ENCODE measurements around the gene E2F1.
A peak's percentile ranks its signal among the peaks of the same experiment; 100 is the strongest.

E2F1 gene

DNA sequence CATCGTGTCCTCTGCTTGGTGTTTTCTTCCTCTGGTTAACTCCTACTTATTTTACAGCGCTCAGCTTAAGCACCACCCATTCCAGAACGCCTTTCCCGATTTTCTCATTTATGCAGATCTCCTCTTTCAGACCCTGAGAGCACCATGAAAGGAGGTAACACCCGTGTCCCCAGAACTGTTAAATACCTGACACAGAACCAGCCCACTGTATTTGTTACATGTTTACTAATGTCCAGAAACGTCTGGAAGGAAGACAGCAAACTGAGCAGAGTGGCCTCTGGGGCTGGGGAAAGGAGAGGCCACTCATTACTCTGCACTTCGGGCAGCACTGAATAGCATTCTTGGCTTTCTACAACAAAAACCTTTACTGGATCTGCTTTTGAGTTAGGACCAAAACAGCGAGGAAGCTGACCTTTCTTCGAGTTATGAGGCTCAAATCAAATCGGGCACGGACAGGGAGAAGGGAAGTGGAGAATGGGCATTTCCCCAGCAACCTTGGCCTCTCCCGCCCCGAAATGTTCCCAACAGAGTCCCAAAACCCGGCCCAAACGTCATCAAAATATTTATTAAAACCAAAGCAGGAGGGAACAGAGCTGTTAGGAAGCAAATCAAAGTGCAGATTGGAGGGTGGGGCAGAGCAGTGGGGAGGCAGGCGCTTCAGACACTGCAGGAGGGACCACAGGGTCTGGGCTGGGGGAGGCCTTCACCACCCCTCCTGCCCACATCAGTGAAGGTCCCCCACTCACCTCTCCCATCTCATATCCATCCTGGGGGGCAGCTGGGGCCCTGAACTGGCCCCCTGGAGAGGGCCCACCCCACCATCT lies 10.8 kb downstream of the E2F1 start:
- Histone ChIP-seq H2BK5ac (ENCODE audit: low read depth, low read length, poor library complexity) (no peak overlapping the region), H2AFZ (ENCODE audit: insufficient read depth, low read length, poor library complexity) (peak overlapping the region; percentile 43), H4K8ac (ENCODE audit: low read depth, low read length) (peak overlapping the region; percentile 83), H4K91ac (ENCODE audit: low read depth, low read length) (peak overlapping the region; percentile 39), H2BK120ac (ENCODE audit: insufficient read depth, low read length, poor library complexity) (no peak overlapping the region), H2AK5ac (ENCODE audit: low read length) (peak overlapping the region; percentile 5), H4K12ac (ENCODE audit: low read depth, low read length) (peak overlapping the region; percentile 52), H3K18ac (ENCODE audit: low read length) (no peak overlapping the region), H2BK12ac (ENCODE audit: low read length) (peak overlapping the region; percentile 12), H3K27me3 (ENCODE audit: insufficient read depth, low read length) (no peaks in the 10 kb centered on the region), H3K79me2 (ENCODE audit: control insufficient read depth, insufficient read depth, low read length, poor library complexity) (peaks cover 10% of the 10 kb centered on the region), H3K4me1 (ENCODE audit: control insufficient read depth in 1 of 2, insufficient read depth in 2 of 2, low read length in 2 of 2) (peaks cover 19 to 22% of the 10 kb centered on the region in 2 experiments), H3K23ac (ENCODE audit: low read length) (no peak overlapping the region), H3K27ac (ENCODE audit: low read depth, low read length) (peak overlapping the region; percentile 4), H3K14ac (ENCODE audit: low read length) (peak overlapping the region; percentile 55), H3K9ac (ENCODE audit: low read length) (no peak overlapping the region), H3K4me2 (ENCODE audit: low read length) (peak overlapping the region; percentile 94), H3K4me3 (ENCODE audit: low read depth, low read length) (no peak overlapping the region), H3K36me3 (ENCODE audit: control insufficient read depth in 1 of 2, insufficient read depth in 2 of 2, low read length in 2 of 2) (peaks cover 38 to 42% of the 10 kb centered on the region in 2 experiments), H3K9me3 (ENCODE audit: insufficient read depth, low read depth, low read length) (peaks cover 4% of the 10 kb centered on the region), H3K4ac (ENCODE audit: low read depth, low read length) (no peak overlapping the region), H3K79me1 (ENCODE audit: low read length) (peaks cover 17% of the 10 kb centered on the region)
- no peak for DNase-seq
- no CpG with 5 or more reads among the region's 16 CpGs for WGBS (ENCODE audit: extremely low coverage, insufficient coverage, insufficient read length)

DNA sequence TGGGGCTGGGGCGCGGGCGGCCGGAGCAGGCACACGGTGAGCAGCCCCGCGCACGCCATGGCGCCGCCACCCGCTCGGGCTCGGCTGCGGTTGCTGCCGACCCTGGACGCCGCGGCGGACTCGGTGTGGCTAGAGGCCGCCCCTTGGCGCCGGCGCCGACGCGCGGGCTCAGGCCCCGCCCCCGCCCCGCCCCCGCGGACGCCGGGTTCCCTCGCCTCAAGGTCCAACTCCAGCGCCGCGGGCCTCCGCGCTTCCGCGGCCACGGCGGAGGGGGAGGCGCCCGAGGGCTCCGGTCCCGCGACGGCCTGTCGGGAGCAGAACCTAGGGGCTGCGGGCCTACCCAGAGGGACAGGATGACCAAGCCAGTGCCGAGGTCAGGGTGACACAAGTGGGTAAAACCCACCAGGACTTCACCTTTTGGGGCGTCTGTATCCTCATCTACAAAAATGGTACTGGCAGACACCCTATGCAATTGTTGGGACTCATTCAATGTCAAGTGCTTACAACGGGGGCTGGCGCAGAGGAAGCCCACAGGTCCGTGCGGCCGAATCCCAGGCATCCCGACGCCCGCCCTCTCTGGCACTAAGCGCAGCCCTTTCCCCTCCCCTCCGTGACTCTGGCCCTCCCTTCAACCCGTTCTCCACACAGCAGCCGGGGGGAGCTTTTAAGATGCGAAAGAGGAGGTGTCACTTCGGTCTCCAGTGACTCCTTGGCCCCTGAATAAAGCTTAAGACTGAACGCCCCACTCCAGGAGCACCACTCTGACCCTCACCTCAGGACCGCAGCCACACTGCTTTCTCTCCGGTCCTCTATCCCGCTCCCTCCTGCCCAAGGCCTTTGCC lies 11.7 kb downstream of the E2F1 start, which contains the start of gene NECAB3:
Gene NECAB3 (minus strand): TSS at position 135 of the 842 bp plus-strand sequence. CDS start 76 bp downstream, at position 59.
- Histone ChIP-seq H3K9me3 (ENCODE audit: insufficient read depth, low read depth, low read length) (peaks cover 4% of the 10 kb centered on the region), H3K4me1 (ENCODE audit: control insufficient read depth in 1 of 2, insufficient read depth in 2 of 2, low read length in 2 of 2) (peaks cover 19 to 22% of the 10 kb centered on the region in 2 experiments), H2AK5ac (ENCODE audit: low read length) (peak within 1 kb of the TSS; percentile 83), H2BK120ac (ENCODE audit: insufficient read depth, low read length, poor library complexity) (peak within 1 kb of the TSS; percentile 75), H3K79me1 (ENCODE audit: low read length) (peaks cover 17% of the 10 kb centered on the region), H4K91ac (ENCODE audit: low read depth, low read length) (peak within 1 kb of the TSS; percentile 77), H3K18ac (ENCODE audit: low read length) (peak within 1 kb of the TSS; percentile 93), H3K27me3 (ENCODE audit: insufficient read depth, low read length) (no peaks in the 10 kb centered on the region), H4K12ac (ENCODE audit: low read depth, low read length) (peak within 1 kb of the TSS; percentile 52), H2AFZ (ENCODE audit: insufficient read depth, low read length, poor library complexity) (peak within 1 kb of the TSS; percentile 61), H3K9ac (ENCODE audit: low read length) (peak within 1 kb of the TSS; percentile 64), H4K8ac (ENCODE audit: low read depth, low read length) (peak within 1 kb of the TSS; percentile 83), H2BK12ac (ENCODE audit: low read length) (peak within 1 kb of the TSS; percentile 69), H3K27ac (ENCODE audit: low read depth, low read length) (peak within 1 kb of the TSS; percentile 39), H3K4me3 (ENCODE audit: low read depth, low read length) (peak within 1 kb of the TSS; percentile 71), H3K14ac (ENCODE audit: low read length) (peak within 1 kb of the TSS; percentile 93), H3K79me2 (ENCODE audit: control insufficient read depth, insufficient read depth, low read length, poor library complexity) (peaks cover 10% of the 10 kb centered on the region), H3K36me3 (ENCODE audit: control insufficient read depth in 1 of 2, insufficient read depth in 2 of 2, low read length in 2 of 2) (peaks cover 41 to 43% of the 10 kb centered on the region in 2 experiments), H3K4ac (ENCODE audit: low read depth, low read length) (peak within 1 kb of the TSS; percentile 50), H2BK5ac (ENCODE audit: low read depth, low read length, poor library complexity) (peak within 1 kb of the TSS; percentile 61), H3K23ac (ENCODE audit: low read length) (no peak within 1 kb of the TSS), H3K4me2 (ENCODE audit: low read length) (peak within 1 kb of the TSS; percentile 94)
- no CpG with 5 or more reads among the region's 73 CpGs for WGBS (ENCODE audit: extremely low coverage, insufficient coverage, insufficient read length)
- peak; percentile 33 to 82 for DNase-seq

DNA sequence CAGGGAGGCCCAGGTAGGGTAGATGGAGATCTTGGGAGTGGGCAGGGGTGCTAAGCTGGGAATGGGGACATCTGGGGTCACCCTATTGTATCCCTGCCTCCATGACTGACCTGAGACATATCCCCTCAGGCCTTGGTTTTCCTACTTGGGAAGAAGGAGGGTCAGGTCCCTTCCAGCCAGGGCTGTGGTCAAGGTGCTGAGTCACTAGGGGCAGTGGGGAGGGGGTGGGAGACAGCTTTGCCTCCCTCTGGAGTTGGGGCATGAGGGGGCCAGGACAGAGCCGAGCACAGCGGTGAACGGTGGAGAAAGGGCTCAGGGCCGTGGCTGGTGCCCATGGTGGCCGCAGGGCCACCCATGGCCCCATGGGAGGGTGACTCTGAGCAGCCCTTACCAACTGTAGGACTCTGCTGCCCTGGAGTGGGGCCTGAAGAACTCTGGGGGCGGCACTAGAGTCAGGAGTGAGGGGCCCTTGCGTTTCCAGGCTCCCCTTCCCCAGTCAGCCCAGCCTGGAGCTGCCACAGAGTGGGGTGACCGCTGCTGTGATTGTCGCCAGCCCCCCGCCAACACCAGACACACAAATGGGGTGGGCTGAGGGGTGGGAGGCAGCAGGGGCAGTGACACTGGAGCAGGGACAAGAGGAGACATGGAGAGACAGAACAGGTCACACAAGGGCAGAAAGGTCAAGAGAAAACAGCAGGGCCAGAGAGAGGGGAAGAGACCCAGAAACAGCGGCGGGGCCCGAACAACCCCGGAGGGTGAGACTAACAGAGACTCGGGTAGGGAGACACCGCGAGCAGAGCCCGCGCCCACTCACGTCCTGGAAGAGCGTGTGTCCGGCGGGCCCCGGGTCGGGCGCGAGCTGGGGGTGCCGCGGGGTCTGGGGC lies 12.5 kb downstream of the E2F1 start:
- Histone ChIP-seq H2AK5ac (ENCODE audit: low read length) (peak overlapping the region; percentile 83), H3K27me3 (ENCODE audit: insufficient read depth, low read length) (no peaks in the 10 kb centered on the region), H3K27ac (ENCODE audit: low read depth, low read length) (peak overlapping the region; percentile 33), H3K4me3 (ENCODE audit: low read depth, low read length) (peak overlapping the region; percentile 71), H2BK12ac (ENCODE audit: low read length) (peak overlapping the region; percentile 69), H3K4me1 (ENCODE audit: control insufficient read depth in 1 of 2, insufficient read depth in 2 of 2, low read length in 2 of 2) (peaks cover 19 to 22% of the 10 kb centered on the region in 2 experiments), H4K8ac (ENCODE audit: low read depth, low read length) (peak overlapping the region; percentile 8), H3K4ac (ENCODE audit: low read depth, low read length) (peak overlapping the region; percentile 50), H3K18ac (ENCODE audit: low read length) (peak overlapping the region; percentile 93), H4K12ac (ENCODE audit: low read depth, low read length) (peak overlapping the region; percentile 45), H3K14ac (ENCODE audit: low read length) (peak overlapping the region; percentile 93), H3K79me2 (ENCODE audit: control insufficient read depth, insufficient read depth, low read length, poor library complexity) (peaks cover 10% of the 10 kb centered on the region), H3K36me3 (ENCODE audit: control insufficient read depth in 1 of 2, insufficient read depth in 2 of 2, low read length in 2 of 2) (peaks cover 46% of the 10 kb centered on the region in 2 experiments), H3K4me2 (ENCODE audit: low read length) (peak overlapping the region; percentile 94), H3K9me3 (ENCODE audit: insufficient read depth, low read depth, low read length) (peaks cover 4% of the 10 kb centered on the region), H3K79me1 (ENCODE audit: low read length) (peaks cover 17% of the 10 kb centered on the region), H2AFZ (ENCODE audit: insufficient read depth, low read length, poor library complexity) (peak overlapping the region; percentile 61), H3K23ac (ENCODE audit: low read length) (no peak overlapping the region), H3K9ac (ENCODE audit: low read length) (peak overlapping the region; percentile 64), H2BK120ac (ENCODE audit: insufficient read depth, low read length, poor library complexity) (peak overlapping the region; percentile 75), H2BK5ac (ENCODE audit: low read depth, low read length, poor library complexity) (peak overlapping the region; percentile 61), H4K91ac (ENCODE audit: low read depth, low read length) (peak overlapping the region; percentile 77)
- no peak for DNase-seq
- no CpG with 5 or more reads among the region's 29 CpGs for WGBS (ENCODE audit: extremely low coverage, insufficient coverage, insufficient read length)

All from trophoblast cell (in vitro differentiated cells and primary cell).